ENCODE measurements around the gene TBC1D22A.

- TF ChIP-seq NEUROD1 (IDR thresholded peaks at IDR 0.05; ENCODE audit: borderline replicate concordance, low read depth, low read length, partially characterized antibody) (no peak), CC2D1A (IDR thresholded peaks at IDR 0.05) (no peak), ARNT (IDR thresholded peaks at IDR 0.05) (no peak), EZH2 (IDR thresholded peaks at IDR 0.05; ENCODE audit: borderline replicate concordance, low read depth, low read length) (no peak), TAF15 (IDR thresholded peaks at IDR 0.05; ENCODE audit: low read depth, low read length) (no peak), TAF1 (IDR thresholded peaks at IDR 0.05; ENCODE audit: control insufficient read depth, extremely low read depth, insufficient read depth, low read length, severe bottlenecking) (no peak), ZNF318 (IDR thresholded peaks at IDR 0.05; ENCODE audit: borderline replicate concordance in 1 of 2, low read depth in 1 of 2) (no peak), C11orf30 (IDR thresholded peaks at IDR 0.05; ENCODE audit: low read depth) (no peak)
These were observed 224.3 kb downstream of the TBC1D22A start for GRCh38 chr22:46986788-46987187.

All from K562 (cell line).